HepG2 (cell line): ENCODE measurements around the gene SFXN1. TPM values are rescaled to one million over a fixed set of nuclear protein-coding genes. Genes with fewer than 3 reads are reported as not detected.

ENCODE experiments used
- BORCS8-MEF2B ChIP-seq: sonication (generic); formaldehyde crosslinking; IDR thresholded peaks from 2 replicates; pipeline ENCODE4 v1.8.0; 2022; ENCODE audit warnings: mild to moderate bottlenecking, missing genetic modification reagents
- CREB3 ChIP-seq: sonication (generic); formaldehyde crosslinking; IDR thresholded peaks from 2 replicates; pipeline ENCODE4 v1.5.0; 2020; ENCODE audit warnings: missing genetic modification reagents
- EED ChIP-seq: sonication (generic); formaldehyde crosslinking; IDR thresholded peaks from 2 replicates; pipeline ENCODE4 v1.5.0; 2020; ENCODE audit warnings: mild to moderate bottlenecking, missing genetic modification reagents
- HNRNPL ChIP-seq: fragments of 200-400 bp; formaldehyde crosslinking; IDR thresholded peaks from 2 replicates; pipeline ENCODE4 v1.6.1; 2017; ENCODE audit warnings: mild to moderate bottlenecking, low read depth, low read length
- HOXA9 ChIP-seq: sonication (generic); formaldehyde crosslinking; IDR thresholded peaks from 2 replicates; pipeline ENCODE4 v1.8.1; 2022; ENCODE audit warnings: missing genetic modification reagents, mild to moderate bottlenecking, moderate library complexity, borderline replicate concordance
- KDM1A ChIP-seq: IDR thresholded peaks from 2 replicates; pipeline ENCODE4 v1.6.1; 2016; ENCODE audit warnings: missing compliant biosample characterization
- KLF16 ChIP-seq, 2 experiments: sonication (generic) in 1 of 2; formaldehyde crosslinking in 1 of 2; IDR thresholded peaks; 2 replicates each; pipeline versions ENCODE4 v1.6.1 to v1.8.0; 2016 to 2023; ENCODE audit warnings: missing genetic modification reagents in 2 of 2, missing compliant biosample characterization in 1 of 2
- MAZ ChIP-seq, 2 experiments: sonication (generic) in 1 of 2; formaldehyde crosslinking in 1 of 2; IDR thresholded peaks; 2 replicates each; pipeline versions ENCODE4 v1.5.0 to v1.6.1; 2012 to 2020; ENCODE audit warnings: low read depth in 2 of 2, mild to moderate bottlenecking in 2 of 2, borderline replicate concordance in 1 of 2, improper control_type of control experiment in 1 of 2, low read length in 1 of 2, missing genetic modification reagents in 1 of 2, moderate library complexity in 1 of 2
- NFE2L1 ChIP-seq: sonication (generic); formaldehyde crosslinking; IDR thresholded peaks from 2 replicates; pipeline ENCODE4 v1.4.0; 2020; ENCODE audit warnings: missing genetic modification reagents, mild to moderate bottlenecking, borderline replicate concordance
- NFIB ChIP-seq: sonication (generic); formaldehyde crosslinking; IDR thresholded peaks from 2 replicates; pipeline ENCODE4 v1.9.0; 2021; ENCODE audit warnings: missing genetic modification reagents, mild to moderate bottlenecking, borderline replicate concordance
- REL ChIP-seq: sonication (generic); formaldehyde crosslinking; conservative IDR thresholded peaks from 2 replicates; pipeline ENCODE4 v1.8.0; 2022; ENCODE audit warnings: mild to moderate bottlenecking, missing genetic modification reagents, moderate library complexity
- SRY ChIP-seq: sonication (generic); formaldehyde crosslinking; IDR thresholded peaks from 2 replicates; pipeline ENCODE4 v1.8.0; 2022; ENCODE audit warnings: mild to moderate bottlenecking, missing genetic modification reagents
- TAF15 ChIP-seq: fragments of 200-400 bp; formaldehyde crosslinking; IDR thresholded peaks from one replicate; pipeline ENCODE4 v1.6.1; 2018; ENCODE audit warnings: mild to moderate bottlenecking, low read depth, low read length; ENCODE audit not compliant: poor library complexity, severe bottlenecking
- TFDP1 ChIP-seq: IDR thresholded peaks from 2 replicates; pipeline ENCODE4 v1.6.1; 2016; ENCODE audit warnings: missing compliant biosample characterization, missing genetic modification reagents, borderline replicate concordance
- ZC3H4 ChIP-seq: sonication (generic); formaldehyde crosslinking; IDR thresholded peaks from 2 replicates; pipeline ENCODE4 v1.4.0; 2020; ENCODE audit warnings: missing genetic modification reagents, borderline replicate concordance
- ZNF12 ChIP-seq: sonication (generic); formaldehyde crosslinking; IDR thresholded peaks from 2 replicates; pipeline ENCODE4 v1.5.0; 2020; ENCODE audit warnings: missing genetic modification reagents
- ZNF777 ChIP-seq: sonication (generic); formaldehyde crosslinking; IDR thresholded peaks from 2 replicates; pipeline ENCODE4 v1.4.0; 2020; ENCODE audit warnings: missing genetic modification reagents
- ZNF839 ChIP-seq: sonication (generic); formaldehyde crosslinking; IDR thresholded peaks from 2 replicates; pipeline ENCODE4 v1.4.0; 2020; ENCODE audit warnings: missing genetic modification reagents, mild to moderate bottlenecking, borderline replicate concordance
- ZNF850 ChIP-seq: sonication (generic); formaldehyde crosslinking; conservative IDR thresholded peaks from 2 replicates; pipeline ENCODE4 v1.9.0; 2021; ENCODE audit warnings: mild to moderate bottlenecking, missing genetic modification reagents
- polyA plus RNA-seq, 8 experiments: library from polyadenylated mRNA; depleted of rRNA in 3 of 8; stranded (reverse) in 7 of 8; unstranded in 1 of 8; fragments of >200 nt; fragmentation: Illumina TruSeq in 4 of 8; extraction: Trizol in 4 of 8; gene quantifications; 2 replicates each; pipeline versions ENCODE4 v1.2.1 to v1.2.3, GENCODE V29; 2011 to 2016; ENCODE audit warnings: low read depth in 4 of 8, missing spikeins in 1 of 8, mixed read lengths in 1 of 8; ENCODE audit not compliant: insufficient read depth in 1 of 8
- total RNA-seq, 5 experiments: library from RNA; depleted of rRNA; stranded (reverse); fragments of >200 nt; fragmentation: Illumina TruSeq; extraction: Trizol; gene quantifications; 2 replicates each; pipeline ENCODE4 v1.2.3, GENCODE V29; 2016; ENCODE audit warnings: low read depth in 1 of 5
- TF ChIP-seq, protein P1 (sequence below): sonication (generic); formaldehyde crosslinking; IDR thresholded peaks from 2 replicates; pipeline ENCODE4 v1.4.0; 2020; ENCODE audit warnings: missing genetic modification reagents, mild to moderate bottlenecking, borderline replicate concordance
- TF ChIP-seq, protein P2 (sequence below): IDR thresholded peaks from 2 replicates; pipeline ENCODE4 v1.6.1; 2016; ENCODE audit warnings: missing genetic modification reagents, missing compliant biosample characterization
- TF ChIP-seq, protein P3 (sequence below): sonication (generic); formaldehyde crosslinking; IDR thresholded peaks from 2 replicates; pipeline ENCODE4 v1.4.0; 2020; ENCODE audit warnings: missing genetic modification reagents

SFXN1 gene
- total and polyA plus RNA-seq, 2 of the 13 experiments (the other 11 are each of a cell fraction or from before 2014, with no cell fraction given): 122 to 135 TPM

- TF ChIP-seq, protein P1, sequence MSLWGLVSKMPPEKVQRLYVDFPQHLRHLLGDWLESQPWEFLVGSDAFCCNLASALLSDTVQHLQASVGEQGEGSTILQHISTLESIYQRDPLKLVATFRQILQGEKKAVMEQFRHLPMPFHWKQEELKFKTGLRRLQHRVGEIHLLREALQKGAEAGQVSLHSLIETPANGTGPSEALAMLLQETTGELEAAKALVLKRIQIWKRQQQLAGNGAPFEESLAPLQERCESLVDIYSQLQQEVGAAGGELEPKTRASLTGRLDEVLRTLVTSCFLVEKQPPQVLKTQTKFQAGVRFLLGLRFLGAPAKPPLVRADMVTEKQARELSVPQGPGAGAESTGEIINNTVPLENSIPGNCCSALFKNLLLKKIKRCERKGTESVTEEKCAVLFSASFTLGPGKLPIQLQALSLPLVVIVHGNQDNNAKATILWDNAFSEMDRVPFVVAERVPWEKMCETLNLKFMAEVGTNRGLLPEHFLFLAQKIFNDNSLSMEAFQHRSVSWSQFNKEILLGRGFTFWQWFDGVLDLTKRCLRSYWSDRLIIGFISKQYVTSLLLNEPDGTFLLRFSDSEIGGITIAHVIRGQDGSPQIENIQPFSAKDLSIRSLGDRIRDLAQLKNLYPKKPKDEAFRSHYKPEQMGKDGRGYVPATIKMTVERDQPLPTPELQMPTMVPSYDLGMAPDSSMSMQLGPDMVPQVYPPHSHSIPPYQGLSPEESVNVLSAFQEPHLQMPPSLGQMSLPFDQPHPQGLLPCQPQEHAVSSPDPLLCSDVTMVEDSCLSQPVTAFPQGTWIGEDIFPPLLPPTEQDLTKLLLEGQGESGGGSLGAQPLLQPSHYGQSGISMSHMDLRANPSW (CRISPR knock-in tag): no peak
- TF ChIP-seq NFE2L1: no peak
- TF ChIP-seq KLF16 (CRISPR knock-in tag; IDR thresholded peaks at IDR 0.05): peak in 1 of 2 experiments; percentile 68; a peak in 1 of 4 replicates
- TF ChIP-seq, protein P2, sequence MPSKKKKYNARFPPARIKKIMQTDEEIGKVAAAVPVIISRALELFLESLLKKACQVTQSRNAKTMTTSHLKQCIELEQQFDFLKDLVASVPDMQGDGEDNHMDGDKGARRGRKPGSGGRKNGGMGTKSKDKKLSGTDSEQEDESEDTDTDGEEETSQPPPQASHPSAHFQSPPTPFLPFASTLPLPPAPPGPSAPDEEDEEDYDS (CRISPR knock-in tag): no peak; the same call in 1 of the 2 replicates
- no peak for TF ChIP-seq REL (CRISPR knock-in tag)
- TF ChIP-seq ZNF839 (CRISPR knock-in tag): no peak
- TF ChIP-seq BORCS8-MEF2B (CRISPR knock-in tag): no peak
- TF ChIP-seq KDM1A (CRISPR knock-in tag): no peak
- TF ChIP-seq TFDP1 (CRISPR knock-in tag): peak; percentile 71
- TF ChIP-seq MAZ (IDR thresholded peaks at IDR 0.05; ENCODE audit: borderline replicate concordance, low read depth, low read length): no peak
- peak; percentile 66; the same call in 1 of the 2 replicates for TF ChIP-seq MAZ (CRISPR knock-in tag; IDR thresholded peaks at IDR 0.05; ENCODE audit: low read depth)
- TF ChIP-seq HOXA9 (CRISPR knock-in tag): no peak
- TF ChIP-seq SRY (CRISPR knock-in tag): no peak; the same call in none of the 2 replicates
- no peak for TF ChIP-seq HNRNPL
- peak; percentile 29; the same call in 1 of the 2 replicates for TF ChIP-seq EED (CRISPR knock-in tag)
- no peak for TF ChIP-seq NFIB (CRISPR knock-in tag)
- TF ChIP-seq CREB3 (CRISPR knock-in tag): 0 out of 2 replicates have a peak, but pooled peaks have one; percentile 63
- TF ChIP-seq, protein P3, sequence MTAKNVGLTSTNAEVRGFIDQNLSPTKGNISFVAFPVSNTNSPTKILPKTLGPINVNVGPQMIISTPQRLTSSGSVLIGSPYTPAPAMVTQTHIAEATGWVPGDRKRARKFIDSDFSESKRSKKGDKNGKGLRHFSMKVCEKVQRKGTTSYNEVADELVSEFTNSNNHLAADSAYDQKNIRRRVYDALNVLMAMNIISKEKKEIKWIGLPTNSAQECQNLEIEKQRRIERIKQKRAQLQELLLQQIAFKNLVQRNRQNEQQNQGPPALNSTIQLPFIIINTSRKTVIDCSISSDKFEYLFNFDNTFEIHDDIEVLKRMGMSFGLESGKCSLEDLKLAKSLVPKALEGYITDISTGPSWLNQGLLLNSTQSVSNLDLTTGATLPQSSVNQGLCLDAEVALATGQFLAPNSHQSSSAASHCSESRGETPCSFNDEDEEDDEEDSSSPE (CRISPR knock-in tag): peak; percentile 58
- TF ChIP-seq ZNF12 (CRISPR knock-in tag): no peak
- TF ChIP-seq ZNF777 (CRISPR knock-in tag): 0 out of 2 replicates have a peak, but pooled peaks have one; percentile 24
- no peak for TF ChIP-seq ZNF850 (CRISPR knock-in tag)
- peak; percentile 62 for TF ChIP-seq TAF15
- no peak for TF ChIP-seq ZC3H4
Observed at GRCh38 chr5:175478384-175479124, at the start of gene SFXN1 (continued).
